ENCODE measurements around the gene PRMT7. TPM values are rescaled to one million over a fixed set of nuclear protein-coding genes. Genes with fewer than 3 reads are reported as not detected.

PRMT7 gene
- total RNA-seq, 6 donors from 2014 or later = 26.9 to 166 (median 38.8) TPM

DNA sequence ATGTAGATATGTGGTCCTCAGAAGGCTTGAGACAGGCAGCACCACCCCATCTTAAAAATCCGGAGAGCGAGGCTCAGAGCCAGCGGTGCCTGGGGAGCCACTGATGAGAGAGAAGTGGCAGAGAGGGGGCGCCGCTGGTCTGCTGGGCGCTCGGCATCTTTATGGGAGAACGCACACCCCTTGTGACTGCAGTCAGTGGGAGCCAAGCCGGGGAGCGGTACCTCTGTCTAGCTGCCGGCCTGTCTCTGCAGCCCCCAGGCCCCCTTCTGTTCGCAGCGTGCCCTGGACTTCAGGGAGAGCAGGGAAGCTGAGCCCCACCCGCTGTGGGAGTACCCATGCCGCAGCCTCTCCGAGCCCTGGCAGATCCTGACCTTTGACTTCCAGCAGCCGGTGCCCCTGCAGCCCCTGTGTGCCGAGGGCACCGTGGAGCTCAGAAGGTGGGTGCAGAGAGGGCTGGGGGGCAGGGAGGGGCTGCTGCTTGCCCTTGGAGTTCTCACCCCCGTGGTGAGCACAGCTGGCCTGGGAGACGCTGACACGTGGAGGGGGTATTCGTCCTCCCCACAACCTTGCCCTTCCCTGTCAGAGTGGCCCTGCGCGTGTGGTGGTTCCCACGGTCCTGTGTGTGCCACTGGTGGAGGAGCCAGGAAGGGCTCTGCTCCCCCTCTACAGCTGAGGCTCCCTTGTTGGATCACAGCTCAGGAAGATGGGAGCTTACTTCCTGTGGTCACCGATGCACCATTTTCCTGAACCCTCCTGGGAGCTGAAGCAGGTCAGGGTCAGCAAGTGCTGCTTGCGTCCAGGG lies 44.8 kb downstream of the PRMT7 start:
- WGBS, 2 donors = 83 to 86% methylated on average over 13 to 26 of the region's 28 CpGs
- H3K36me3 ChIP-seq = peaks cover 2 to 93% (median 69%) of the 10 kb centered on the region in 4 donors

DNA sequence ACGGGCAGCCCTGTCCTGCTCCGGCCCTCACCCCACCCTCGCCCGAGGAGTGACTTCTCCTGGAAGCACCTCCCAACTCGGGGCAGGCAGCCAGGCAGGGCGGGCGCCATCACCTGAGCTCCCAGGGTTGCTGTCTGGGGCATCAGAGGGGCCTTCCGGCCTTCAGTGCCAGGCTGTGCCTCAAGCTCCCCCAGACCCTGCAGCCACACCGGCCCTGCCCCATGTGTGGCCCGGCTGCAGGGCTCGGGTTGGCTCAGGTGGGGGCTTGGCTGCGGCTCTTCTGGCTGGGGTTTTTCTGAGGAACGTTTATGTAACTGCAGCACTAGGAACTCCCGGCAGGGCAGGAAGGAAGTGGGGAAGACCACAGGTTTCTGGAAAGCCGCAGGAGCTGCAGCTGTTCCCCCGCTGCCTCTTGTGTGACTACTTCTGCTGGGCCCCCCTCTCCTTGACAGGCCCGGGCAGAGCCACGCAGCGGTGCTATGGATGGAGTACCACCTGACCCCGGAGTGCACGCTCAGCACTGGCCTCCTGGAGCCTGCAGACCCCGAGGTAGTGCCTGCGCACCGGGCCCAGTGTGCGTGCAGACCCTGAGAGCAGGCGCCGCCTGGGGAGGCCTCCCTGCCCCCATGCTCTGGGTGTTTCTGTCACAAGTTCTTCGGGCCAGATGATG lies 45.6 kb downstream of the PRMT7 start:
- ATAC-seq (ENCODE audit: low FRiP score in 2 of 2) = peak in 1 of 2 donors; percentile 21
- no peaks in the 10 kb centered on the region for H3K9me3 ChIP-seq
- H3K36me3 ChIP-seq = peaks cover 2 to 88% (median 64%) of the 10 kb centered on the region in 4 donors
- peak overlapping the region in 1 of 4 donors; percentile 0 for H3K4me3 ChIP-seq
- 59% methylated on average over 22 of the region's 28 CpGs; no CpG with 5 or more reads in 1 of the 2 donors for WGBS, 2 donors
- no peaks in the 10 kb centered on the region for H3K27me3 ChIP-seq
- peak in 1 of 2 donors; percentile 42 for DNase-seq
- H3K27ac ChIP-seq = no peak overlapping the region
- TF ChIP-seq EP300 (IDR thresholded peaks at IDR 0.05) = no peak
- TF ChIP-seq POLR2A (IDR thresholded peaks at IDR 0.05) = no peak
- TF ChIP-seq POLR2AphosphoS5 (IDR thresholded peaks at IDR 0.05) = no peak
- TF ChIP-seq, protein P1, sequence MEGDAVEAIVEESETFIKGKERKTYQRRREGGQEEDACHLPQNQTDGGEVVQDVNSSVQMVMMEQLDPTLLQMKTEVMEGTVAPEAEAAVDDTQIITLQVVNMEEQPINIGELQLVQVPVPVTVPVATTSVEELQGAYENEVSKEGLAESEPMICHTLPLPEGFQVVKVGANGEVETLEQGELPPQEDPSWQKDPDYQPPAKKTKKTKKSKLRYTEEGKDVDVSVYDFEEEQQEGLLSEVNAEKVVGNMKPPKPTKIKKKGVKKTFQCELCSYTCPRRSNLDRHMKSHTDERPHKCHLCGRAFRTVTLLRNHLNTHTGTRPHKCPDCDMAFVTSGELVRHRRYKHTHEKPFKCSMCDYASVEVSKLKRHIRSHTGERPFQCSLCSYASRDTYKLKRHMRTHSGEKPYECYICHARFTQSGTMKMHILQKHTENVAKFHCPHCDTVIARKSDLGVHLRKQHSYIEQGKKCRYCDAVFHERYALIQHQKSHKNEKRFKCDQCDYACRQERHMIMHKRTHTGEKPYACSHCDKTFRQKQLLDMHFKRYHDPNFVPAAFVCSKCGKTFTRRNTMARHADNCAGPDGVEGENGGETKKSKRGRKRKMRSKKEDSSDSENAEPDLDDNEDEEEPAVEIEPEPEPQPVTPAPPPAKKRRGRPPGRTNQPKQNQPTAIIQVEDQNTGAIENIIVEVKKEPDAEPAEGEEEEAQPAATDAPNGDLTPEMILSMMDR (IDR thresholded peaks at IDR 0.05) = no peak
- peaks cover 3 to 30% (median 14%) of the 10 kb centered on the region in 4 donors for H3K4me1 ChIP-seq

More for the DNA sequence above, 44.8 kb downstream of the PRMT7 start:
- no peak for ATAC-seq (ENCODE audit: low FRiP score in 2 of 2)
- Histone ChIP-seq H3K9me3 (no peaks in the 10 kb centered on the region), H3K4me3 (no peak overlapping the region), H3K4me1 (peaks cover 3 to 30% (median 14%) of the 10 kb centered on the region in 4 donors), H3K27me3 (no peaks in the 10 kb centered on the region), H3K27ac (no peak overlapping the region)
- TF ChIP-seq, protein P1 (IDR thresholded peaks at IDR 0.05) = no peak
- TF ChIP-seq POLR2A (IDR thresholded peaks at IDR 0.05) (no peak), EP300 (IDR thresholded peaks at IDR 0.05) (no peak), POLR2AphosphoS5 (IDR thresholded peaks at IDR 0.05) (no peak)
- no peak for DNase-seq

DNA sequence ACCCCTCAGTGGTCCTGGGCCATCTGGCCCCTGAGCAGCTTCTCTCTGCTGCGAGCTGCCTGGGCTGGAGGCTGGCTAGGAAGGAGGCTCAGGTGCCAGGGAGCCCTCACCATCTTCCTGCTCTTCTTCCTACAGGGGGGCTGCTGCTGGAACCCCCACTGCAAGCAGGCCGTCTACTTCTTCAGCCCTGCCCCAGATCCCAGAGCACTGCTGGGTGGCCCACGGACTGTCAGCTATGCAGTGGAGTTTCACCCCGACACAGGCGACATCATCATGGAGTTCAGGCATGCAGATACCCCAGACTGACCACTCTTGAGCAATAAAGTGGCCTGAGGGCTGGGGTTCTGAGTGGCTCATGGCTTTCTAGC lies 46.1 kb downstream of the PRMT7 start:
- H3K27me3 ChIP-seq = no peaks in the 10 kb centered on the region
- WGBS, 2 donors = 93 to 94% methylated on average over 4 of the region's 5 CpGs
- no peak overlapping the region for H3K27ac ChIP-seq
- no peak for TF ChIP-seq EP300 (IDR thresholded peaks at IDR 0.05)
- TF ChIP-seq, protein P1 (IDR thresholded peaks at IDR 0.05) = no peak
- TF ChIP-seq POLR2AphosphoS5 (IDR thresholded peaks at IDR 0.05) = no peak
- no peak for TF ChIP-seq POLR2A (IDR thresholded peaks at IDR 0.05)
- DNase-seq (no peak), ATAC-seq (ENCODE audit: low FRiP score in 2 of 2) (no peak)
- H3K4me1 ChIP-seq = peaks cover 3 to 26% (median 11%) of the 10 kb centered on the region in 4 donors
- no peaks in the 10 kb centered on the region for H3K9me3 ChIP-seq
- H3K4me3 ChIP-seq = peak overlapping the region in 1 of 4 donors; percentile 0
- peaks cover 2 to 82% (median 60%) of the 10 kb centered on the region in 4 donors for H3K36me3 ChIP-seq

DNA sequence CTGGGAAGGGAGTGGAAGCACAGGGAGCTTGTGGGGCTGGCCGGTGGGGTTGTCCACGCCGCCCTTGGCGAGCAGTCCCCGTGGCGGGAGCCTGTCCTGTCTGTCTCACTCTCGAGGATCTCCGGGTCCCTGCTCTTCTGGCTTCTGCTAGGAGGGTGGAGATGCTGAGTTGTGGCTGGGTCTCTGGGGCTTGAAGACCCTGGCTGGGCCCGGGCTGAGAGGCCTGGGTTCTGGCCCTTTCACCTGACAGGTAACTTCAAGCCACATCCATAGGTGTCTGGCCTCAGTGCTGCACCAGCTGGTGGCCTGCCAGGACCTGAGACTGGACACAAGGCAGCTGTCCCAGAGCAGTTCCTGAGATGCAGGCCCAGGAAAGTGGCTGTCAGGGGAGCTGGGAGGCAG lies 46.7 kb downstream of the PRMT7 start:
- ATAC-seq (ENCODE audit: low FRiP score in 2 of 2) (no peak), DNase-seq (no peak)
- H3K9me3 ChIP-seq = no peaks in the 10 kb centered on the region

More for the DNA sequence above, 46.7 kb downstream of the PRMT7 start:
- Histone ChIP-seq H3K27me3 (no peaks in the 10 kb centered on the region), H3K4me1 (peaks cover 3 to 22% (median 11%) of the 10 kb centered on the region in 4 donors), H3K4me3 (no peak overlapping the region), H3K27ac (no peak overlapping the region), H3K36me3 (peaks cover 2 to 76% (median 55%) of the 10 kb centered on the region in 4 donors)
- TF ChIP-seq EP300 (IDR thresholded peaks at IDR 0.05) = no peak
- TF ChIP-seq, protein P1 (IDR thresholded peaks at IDR 0.05) = no peak
- TF ChIP-seq POLR2A (IDR thresholded peaks at IDR 0.05) = no peak
- no peak for TF ChIP-seq POLR2AphosphoS5 (IDR thresholded peaks at IDR 0.05)
- whole genome bisulfite sequencing, 2 donors = 95% methylated on average over 8 of the region's 9 CpGs; no CpG with 5 or more reads in 1 of the 2 donors

All from upper lobe of left lung (tissue), 6 donors.